Cerebellar cortex (tissue), 1 donor: ENCODE data around the gene CDK5.
"Not testable (repeated sequence)": the region's sequence is repeated elsewhere in the genome, so short reads cannot be mapped to it uniquely, and the experiment has no call there.

Experiments used
- DNase-seq: peaks from one replicate; pipeline ENCODE4 v3.0.0-alpha.2; 2015; ENCODE audit warnings: low spot score

The CDK5 gene

DNA sequence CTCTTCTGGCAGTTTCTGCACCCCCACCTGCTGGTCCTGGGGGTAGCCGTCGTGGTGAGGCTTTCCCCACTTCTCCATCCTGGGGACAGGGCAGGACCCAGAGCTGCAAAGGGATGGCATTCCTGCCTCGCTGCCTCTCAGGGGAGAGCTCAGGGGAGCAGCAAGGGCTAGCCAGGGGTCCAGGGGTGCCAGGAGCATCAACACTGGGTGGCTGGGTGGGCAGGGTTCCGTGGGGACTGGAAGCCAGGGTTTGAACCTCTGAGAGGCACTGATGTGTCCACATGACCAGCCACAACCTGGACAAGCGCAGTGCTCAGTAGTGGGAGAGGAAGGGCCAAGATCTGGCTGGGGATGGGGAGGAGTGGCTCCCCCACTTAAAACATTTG is 23.8 kb downstream of the CDK5 start:
- DNase-seq, result no peak

DNA sequence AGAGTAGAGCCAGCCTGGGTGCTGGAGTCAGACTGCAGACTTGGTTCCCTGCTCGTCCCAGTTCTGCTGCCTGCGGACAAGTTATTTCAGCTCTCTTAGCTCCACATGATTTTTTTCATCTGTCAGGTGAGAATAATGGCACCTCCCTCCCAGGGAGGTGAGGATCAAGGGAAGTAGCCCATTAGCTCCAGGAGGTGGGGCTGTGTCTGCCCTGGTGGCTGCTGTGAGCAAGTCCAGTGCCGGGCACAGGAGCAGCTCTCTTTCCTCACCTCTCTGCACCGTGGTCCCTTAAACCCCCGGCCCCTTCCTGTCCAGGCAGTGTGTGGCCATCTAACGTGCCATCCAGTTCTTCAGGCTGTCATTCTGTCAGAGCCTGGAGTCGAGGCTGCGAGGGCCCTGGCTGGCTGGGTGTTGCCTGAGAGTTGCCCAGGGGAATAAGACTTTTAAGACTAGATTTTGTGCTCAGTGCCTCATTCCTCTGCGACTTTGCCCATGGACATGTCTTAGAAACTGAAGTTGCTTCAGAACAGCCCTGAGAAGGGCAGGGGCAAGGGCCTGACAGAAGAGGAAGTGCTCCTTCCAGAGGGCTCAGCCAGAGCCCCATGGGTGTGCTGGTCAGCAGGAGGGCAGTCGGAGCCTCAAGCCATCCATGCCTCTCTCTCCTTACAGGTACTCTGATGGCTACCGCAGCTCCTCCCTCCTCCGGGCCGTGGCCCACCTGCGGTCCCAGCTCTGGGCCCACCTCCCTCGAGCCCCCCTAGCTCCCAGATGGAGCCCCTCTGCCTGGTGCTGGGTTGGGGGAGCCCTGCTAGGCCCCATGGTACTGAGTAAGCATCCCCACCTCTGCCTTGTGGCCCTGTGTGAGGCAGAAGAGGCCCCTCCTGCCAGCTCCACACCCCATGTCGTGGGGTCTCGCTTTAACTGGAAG is 24.5 kb downstream of the CDK5 start:
- no peak for DNase-seq

DNA sequence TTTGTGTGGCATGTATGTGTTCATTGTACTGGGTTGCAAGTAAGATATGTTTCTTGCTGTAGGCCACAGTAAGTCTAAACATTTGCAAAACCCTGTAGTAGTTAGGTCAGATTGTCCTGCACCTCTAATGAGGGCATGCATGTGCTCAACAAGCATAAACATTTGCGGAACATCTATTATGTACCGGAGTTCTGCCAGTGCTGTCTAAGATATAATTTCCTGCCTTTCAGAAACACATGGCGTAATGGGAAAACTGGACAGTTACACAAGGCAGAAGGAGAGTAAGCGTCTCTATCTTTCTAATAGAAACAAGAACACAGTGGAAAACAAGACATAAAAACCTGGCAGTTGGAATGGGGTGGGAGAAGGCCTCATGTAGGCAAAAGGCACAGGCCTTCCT is 26.7 kb downstream of the CDK5 start:
- no peak for DNase-seq

DNA sequence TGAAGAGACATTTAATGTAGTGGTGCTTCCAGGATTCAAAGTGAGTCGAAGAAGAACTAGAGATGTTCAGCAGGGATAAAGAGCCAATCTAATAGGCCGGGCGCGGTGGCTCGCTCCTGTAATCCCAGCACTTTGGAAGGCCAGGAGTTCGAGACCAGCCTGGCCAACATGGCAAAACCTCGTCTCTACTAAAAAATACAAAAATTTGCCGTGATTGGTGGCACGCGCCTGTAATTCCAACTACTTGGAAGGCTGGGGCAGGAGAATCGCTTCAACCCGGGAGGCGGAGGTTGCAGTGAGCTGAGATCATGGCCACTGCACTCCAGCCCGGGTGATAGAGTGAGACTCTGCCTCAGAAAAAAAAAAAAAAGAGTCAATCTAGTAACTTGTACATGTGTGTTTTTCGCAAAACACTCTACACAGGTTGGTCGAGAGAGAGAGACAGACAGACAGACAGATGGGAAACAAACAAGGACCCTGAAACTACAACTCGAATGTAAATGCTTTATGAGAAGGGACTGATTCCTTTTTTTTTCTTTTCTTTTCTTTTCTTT is 28.7 kb downstream of the CDK5 start:
- no peak for DNase-seq

DNA sequence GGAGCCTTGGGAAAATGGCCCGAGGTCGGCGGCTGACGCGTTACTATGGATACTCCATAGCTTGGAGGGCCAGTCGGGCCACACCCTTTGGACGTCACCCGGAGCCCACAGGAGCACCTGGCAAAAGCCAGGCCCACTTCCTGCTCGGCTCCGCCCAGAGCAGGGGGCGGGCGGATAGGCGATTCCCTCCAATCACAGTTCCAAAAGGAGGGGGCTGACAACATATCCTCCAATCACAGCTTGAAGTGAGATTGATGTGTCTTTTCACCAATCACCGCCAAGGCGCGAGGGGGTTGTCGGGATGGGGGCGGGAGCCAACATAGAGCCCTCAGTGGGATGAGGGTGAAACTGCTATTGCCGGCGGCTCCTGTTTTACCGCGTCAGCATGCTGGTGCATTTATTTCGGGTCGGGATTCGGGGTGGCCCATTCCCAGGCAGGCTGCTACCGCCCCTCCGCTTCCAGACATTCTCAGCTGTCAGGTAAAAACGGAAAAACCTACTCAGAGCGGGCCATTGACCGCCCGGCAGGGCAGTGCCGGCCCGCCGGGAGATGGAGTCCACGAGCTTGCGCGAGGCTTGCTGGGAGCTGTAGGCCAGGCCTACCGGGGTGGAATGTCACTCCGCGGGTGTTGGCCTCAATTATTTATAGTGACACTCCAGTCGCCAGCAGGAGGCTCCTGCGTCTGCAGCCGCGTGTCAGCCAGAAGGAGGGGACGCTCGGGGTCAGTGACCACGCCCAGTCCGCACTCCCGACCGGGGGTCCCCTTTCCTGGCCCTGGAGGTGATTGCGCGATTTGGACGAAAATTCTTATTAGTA is 29.4 kb downstream of the CDK5 start, which contains the start of gene ABCB8:
Gene ABCB8 (plus strand): TSS at position 320 of the 817 bp plus-strand sequence. CDS start 66 bp downstream, at position 386.
- DNase-seq, result peak; percentile 99

DNA sequence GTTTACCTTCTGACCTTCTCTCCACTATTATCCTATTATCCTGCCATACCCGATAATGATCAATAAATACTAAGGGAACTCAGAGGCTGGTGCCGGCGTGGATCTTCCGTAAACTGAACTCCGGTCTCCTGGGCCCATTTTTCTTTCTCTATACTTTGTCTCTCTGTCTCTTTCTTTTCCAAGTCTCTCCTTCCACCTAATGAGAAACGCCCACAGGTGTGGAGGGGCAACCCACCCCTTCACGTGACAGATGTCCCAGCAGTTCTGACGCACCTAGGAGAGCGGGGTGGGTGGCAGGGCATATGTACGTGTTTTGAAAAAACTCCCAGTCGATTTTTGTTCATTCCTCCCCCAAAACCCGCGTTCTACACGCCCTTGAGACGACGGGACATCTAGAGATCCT is 30.0 kb downstream of the CDK5 start:
- DNase-seq, result not testable (repeated sequence)

DNA sequence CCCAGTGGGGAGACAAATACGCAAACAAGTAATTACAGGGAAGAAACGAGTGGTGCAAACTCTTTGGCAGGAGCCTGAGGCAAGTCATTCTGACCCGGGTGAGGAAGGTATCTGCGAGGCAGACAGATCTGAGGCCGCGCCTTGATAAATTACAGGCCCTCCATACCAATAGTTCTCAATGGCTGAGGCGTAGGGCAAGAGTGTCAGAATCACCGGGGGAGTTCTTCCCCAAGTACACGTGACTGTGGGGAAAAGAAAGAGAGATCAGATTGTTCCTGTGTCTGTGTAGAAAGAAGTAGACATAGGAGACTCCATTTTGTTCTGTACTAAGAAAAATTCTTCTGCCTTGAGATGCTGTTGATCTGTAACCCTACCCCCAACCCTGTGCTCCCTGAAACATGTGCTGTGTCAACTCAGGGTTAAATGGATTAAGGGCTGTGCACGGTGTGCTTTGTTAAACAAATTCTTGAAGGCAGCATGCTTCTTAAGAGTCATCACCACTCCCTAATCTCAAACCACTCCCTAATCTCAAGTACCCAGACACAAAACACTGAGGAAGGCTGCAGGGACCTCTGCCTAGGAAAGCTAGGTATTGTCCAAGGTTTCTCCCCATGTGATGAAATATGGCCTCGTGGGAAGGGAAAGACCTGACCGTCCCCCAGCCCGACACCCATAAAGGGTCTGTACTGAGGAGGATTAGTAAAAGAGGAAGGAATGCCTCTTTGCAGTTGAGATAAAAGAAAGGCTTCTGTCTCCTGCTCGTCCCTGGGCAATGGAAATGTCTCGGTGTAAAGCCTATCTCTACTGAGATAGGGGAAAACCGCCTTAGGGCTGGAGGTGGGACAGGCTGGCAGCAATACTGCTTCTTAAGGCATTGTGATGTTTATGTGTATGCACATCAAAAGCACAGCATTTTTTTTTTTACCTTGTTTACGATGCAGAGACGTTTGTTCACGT is 30.6 kb downstream of the CDK5 start:
- DNase-seq, result not testable (repeated sequence)

DNA sequence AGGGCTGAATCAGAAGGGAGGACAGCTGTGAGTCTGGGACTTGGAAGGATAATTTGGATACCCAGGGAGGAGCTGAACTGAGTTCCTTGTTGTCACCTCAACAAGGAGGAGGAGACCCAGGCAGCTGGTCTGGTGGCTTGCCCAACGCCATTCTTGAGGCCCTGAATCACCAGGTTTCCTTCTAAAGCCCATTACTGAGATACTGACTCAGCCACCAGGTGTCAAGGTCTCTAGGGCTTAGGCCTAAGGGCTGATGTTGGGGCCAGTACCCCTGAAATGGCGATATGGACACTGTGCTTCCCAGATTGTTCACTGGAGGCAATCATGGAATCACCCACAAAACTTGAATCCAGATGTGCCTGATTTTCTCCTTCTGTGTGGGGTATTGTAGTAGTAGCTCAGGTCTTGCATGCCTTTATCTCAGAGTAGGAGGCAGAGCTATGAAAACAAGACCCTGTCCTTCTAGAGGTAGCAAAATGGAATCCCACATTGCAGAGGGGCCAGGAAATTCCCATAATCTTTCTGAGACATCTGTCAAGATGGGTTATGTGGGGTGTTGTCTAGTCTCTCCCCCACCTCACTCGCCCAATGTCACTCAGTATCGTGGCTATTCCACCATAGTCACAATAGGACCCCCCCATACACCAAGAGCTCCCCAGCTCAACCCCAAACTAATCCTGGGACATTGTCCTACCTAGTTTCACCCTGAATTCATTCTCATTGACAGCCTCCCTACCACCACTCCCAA is 31.6 kb downstream of the CDK5 start:
- no peak for DNase-seq

DNA sequence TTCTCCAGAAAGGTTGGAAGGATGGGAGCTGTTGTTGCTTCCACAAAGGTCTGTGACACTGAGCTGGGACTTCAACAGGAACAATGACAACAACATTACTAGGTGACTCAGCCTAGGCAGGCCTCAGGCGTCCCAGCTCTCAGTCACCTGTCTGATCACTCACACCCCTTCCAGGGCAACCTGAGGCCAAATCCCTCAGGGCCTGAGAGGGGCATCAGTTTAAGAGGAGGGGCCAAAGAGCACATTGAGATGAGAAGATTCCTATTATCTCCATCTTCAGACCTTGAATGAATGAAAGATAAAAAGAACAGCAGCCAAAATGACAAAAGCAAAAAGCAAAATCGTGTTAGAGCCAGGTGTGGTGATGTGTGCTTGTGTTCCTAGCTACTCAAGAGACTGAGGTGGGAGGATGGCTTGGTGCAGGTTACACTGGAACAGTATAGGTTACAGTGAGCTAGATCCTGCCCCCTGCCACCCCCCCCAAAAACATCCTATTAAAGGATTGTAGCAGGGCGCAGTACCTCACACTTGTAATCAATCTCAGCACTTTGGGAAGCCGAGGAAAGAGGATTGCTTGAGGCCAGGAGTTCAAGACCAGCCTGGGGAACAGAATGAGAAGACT is 33.2 kb downstream of the CDK5 start, which contains the start of gene ATG9B:
Gene ATG9B (minus strand): TSS at position 60 of the 622 bp plus-strand sequence. CDS start 71 bp downstream, outside the sequence.
- DNase-seq, result no peak

DNA sequence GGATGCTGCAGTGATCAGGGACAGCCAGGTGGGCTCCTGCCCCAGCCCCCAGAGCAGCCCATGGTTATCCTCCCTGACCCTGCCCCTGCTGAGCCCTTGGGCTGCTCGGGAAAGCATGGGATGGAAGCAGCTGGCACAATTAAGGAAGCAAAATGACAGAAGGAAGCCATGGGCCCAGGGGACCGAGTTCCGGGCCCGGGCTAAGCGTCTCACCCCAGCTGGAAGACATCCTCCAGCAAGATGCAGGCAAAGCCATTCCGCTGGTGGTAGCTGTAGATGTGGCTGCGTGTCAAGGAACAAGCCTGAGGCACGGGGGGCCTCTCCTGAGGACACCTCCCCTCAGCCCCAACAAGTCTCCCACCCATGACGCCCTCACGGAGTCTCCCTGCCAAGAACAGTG is 34.5 kb downstream of the CDK5 start:
- DNase-seq, result no peak

DNA sequence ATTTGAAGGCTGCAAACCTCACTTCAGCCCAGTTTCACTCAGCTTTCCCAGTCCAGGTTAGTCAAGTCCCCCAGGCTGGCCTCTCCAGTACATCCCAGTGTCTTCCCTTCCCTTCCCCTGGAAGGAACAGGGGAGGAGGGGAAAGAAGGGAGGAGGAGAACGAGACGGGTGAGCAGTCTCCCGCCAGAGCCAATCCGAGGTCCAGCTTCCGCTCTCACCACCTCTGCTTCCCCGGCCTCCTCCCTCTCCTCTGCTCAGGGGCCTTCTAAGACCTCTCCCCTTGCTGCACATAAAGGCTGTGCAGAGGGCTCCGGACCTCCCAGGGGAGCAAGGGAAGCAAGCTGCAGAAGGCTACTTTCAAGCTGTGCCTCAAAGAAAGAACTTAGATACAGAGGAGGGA is 37.5 kb downstream of the CDK5 start:
- DNase-seq, result no peak

DNA sequence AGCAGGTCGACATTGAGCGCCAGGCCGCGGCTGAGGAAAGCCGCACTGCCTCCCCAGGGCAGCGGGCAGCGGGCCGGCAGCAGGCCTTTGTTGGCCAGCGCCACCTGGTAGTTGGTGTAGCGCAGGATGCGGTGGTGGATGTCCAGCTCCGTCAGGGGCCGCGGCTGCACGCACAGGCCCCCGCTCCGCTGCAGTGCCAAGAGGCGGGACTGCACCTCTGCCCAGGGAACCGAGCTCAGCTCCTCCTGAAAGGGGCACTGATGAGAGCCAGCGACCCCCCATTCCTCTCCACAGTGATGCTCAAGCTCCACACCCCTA is 38.6 kb downstream of the CDK5 start:
- DNase-seq, result no peak

DNA sequence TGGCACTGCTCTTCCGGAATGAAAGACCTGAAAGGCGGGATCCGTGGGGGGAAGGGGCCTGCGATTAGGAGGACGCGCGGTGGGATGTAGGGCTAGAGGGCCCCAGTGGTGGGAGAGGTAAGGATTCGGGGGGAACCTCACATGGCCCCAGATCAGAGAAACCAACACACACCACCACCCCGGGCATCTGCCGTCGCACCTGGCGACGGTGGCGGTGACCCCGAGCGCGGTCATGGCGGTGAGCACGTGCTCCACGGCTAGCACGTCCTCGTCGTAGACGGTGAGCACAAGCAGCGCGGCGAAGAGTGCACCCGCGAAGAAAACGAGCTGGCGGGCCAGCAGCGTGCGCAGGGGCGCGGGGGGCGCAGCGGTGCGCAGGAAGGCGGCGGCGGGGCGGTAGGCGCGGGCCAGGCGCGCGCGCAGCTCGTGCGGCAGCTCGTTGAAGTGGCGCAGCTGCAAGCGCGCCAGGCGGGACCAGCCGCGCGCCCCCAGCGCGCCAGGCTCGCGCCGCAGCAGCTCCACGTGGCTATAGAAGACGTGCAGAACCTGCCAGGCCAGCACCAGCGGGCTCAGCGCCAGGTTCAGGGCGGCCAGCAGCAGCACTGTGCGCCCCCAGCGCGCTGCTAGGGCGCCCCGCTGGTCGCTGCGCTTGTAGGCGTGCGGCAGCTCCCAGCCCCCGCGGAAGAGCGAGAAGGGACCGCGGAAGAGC is 39.1 kb downstream of the CDK5 start:
- no peak for DNase-seq

DNA sequence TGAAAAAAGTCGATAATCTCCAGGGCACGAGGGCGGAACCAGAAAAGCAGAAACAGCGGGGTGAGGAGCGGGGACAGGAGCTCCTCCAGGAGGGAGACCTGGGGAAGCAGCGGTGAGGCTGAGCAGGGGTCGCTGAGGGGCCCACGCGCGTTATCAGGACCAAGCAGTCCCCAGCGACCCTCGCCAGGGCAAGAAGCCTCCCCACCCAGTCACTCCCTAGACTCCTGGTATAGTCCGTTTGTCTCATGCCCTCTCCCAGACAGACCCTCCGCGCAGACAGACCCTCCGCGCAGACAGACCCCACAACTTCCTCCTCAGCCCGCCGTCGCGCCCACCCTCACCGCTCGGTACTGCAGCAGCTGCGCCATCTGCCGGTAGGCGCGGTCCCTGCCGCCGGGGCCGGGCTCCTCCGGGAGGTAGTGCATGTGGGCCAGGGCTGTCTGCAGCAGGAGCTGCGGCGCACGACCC is 39.7 kb downstream of the CDK5 start:
- DNase-seq, result peak; percentile 47

DNA sequence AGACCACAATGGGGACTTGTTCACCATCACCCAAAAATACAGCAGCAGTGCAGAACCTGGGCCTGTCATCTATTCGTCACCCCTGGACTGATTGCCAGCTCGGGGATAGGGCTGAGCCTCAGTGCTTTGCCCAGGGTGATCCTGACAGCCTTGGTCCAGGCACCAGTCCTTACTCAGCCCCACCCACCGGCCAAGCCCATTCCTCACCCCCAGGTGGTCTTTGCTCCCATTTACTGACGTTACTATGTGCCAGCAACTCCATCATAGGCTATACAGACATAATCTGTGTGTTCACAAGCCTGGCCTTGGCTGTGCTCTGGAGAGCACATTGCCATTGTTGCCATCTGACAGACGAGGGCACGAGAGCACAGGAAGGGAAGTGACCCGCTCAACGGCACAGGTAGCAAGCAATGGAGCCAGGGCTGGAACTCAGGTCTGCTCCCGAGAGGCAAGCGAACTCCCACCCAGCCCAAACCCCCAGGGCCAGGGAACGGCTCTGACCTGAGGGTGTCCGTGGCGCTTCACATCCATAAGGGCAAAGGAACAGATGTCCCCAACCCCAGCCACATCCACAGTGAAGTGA is 40.2 kb downstream of the CDK5 start:
- no peak for DNase-seq

DNA sequence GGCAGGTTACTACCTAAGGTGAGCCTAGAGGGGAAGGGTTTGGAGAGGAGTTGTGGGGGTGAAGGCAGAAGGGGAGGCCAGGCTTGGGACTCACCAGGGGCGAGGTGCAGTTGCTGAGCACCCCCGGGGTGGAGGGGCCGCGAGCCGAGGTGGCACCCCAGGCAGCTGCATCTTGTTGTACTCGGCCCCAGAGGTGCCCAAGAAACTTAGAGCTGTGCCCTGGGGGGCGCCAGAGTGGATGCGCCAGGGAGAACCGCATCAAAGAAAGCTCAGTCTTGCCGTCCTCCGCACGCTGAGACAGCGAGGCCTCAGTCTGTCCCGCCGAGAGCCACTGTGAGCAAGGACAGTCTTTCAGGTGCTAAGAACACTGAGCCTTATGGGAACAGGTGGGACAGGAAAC is 40.8 kb downstream of the CDK5 start:
- DNase-seq, result no peak

DNA sequence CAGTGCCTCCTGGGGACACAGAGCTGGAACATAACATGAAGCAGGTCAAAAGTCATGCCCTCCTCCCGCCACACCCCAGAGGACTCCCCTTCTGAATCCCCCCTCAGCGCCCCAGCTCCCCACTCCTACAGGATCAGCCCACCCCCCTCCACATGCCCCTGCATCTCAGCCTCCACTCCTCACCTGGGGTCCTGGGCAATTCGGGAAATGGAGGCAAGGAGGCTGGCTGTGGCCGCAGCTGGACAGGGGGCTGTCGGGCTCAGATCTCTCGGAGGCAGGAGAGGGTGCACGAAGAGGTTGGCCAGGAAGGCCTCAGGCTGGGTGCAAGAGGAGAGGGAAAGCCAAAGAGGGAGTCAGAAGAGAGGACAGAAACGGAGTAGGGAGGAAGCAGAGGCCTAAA is 41.2 kb downstream of the CDK5 start:
- DNase-seq, result no peak

DNA sequence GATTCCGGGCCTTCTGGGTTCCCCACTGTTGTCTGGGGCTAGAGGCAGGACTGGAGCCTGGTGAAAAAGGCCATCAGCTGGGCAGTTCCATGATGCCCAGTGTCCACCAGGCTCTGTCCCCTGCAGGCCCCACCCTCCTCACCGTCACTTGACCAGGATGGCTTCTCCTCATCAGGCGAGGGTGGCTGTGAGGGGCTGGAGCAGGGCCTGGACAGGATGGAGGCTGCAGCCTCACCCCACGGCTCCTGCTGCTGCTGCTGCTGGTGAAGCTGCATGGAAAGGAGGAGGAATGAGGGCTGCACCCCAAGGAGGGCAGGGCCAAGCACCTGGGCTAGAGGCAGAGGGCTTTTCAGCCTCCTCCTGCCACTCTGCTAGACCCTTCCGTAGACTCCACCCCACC is 41.7 kb downstream of the CDK5 start:
- DNase-seq, result no peak

DNA sequence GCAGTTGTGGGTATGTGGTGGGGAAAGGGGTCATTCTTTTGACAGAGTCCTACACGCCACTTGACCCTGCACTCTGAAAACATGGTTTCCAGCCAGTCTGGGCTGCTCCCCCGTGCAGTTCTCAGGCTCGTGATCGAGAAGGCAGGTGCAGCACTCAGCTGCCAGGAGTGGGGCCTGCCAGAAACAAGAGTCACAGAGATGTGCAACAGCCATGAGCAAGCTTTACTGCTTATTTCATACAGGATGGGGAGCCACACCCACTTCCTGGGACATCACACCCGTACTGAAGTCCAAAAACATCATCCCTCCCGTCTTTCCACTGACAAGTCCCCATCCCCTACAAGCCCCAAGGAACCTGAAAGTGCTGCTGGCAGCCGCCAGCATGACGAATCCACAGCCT is 42.7 kb downstream of the CDK5 start:
- no peak for DNase-seq
